HG03521 (cell line): Measurements from ENCODE around the gene SYNGAP1.

Experiments used
- ATAC-seq: cut with Tn5 transposase; IDR thresholded peaks from one replicate; pipeline ENCODE4 v1.9.1; 2021; ENCODE audit warnings: mild to moderate bottlenecking, moderate library complexity; ENCODE audit not compliant: unreplicated experiment

SYNGAP1 gene

GRCh38 chr6:33434961-33435360 lies 15.1 kb downstream of the SYNGAP1 start:
- ATAC-seq: no peak

- ATAC-seq: no peak
These were observed 17.8 kb downstream of the SYNGAP1 start for GRCh38 chr6:33437666-33438065.

GRCh38 chr6:33438978-33439594 lies 19.2 kb downstream of the SYNGAP1 start:
- no peak for ATAC-seq

- ATAC-seq: no peak
These were observed 20.2 kb downstream of the SYNGAP1 start for GRCh38 chr6:33439956-33440648.

- no peak for ATAC-seq
These were observed 20.9 kb downstream of the SYNGAP1 start for GRCh38 chr6:33440649-33441309.

- ATAC-seq: no peak
These were observed 21.6 kb downstream of the SYNGAP1 start for GRCh38 chr6:33441457-33441856.

- ATAC-seq: no peak
These were observed 22.4 kb downstream of the SYNGAP1 start for GRCh38 chr6:33442283-33442682.

GRCh38 chr6:33443025-33443424 lies 23.2 kb downstream of the SYNGAP1 start:
- no peak for ATAC-seq

GRCh38 chr6:33443619-33444504 lies 24.0 kb downstream of the SYNGAP1 start:
- no peak for ATAC-seq

GRCh38 chr6:33445119-33445603 lies 25.3 kb downstream of the SYNGAP1 start:
- no peak for ATAC-seq

- ATAC-seq: no peak
These were observed 26.5 kb downstream of the SYNGAP1 start for GRCh38 chr6:33446356-33446755.

GRCh38 chr6:33450434-33450833 lies 30.6 kb downstream of the SYNGAP1 start:
- no peak for ATAC-seq

GRCh38 chr6:33451606-33452005 lies 31.7 kb downstream of the SYNGAP1 start:
- no peak for ATAC-seq

GRCh38 chr6:33452496-33452895 lies 32.6 kb downstream of the SYNGAP1 start:
- ATAC-seq: no peak

GRCh38 chr6:33453393-33454008 lies 33.6 kb downstream of the SYNGAP1 start:
- no peak for ATAC-seq

- ATAC-seq: peak; percentile 98
These were observed 34.4 kb downstream of the SYNGAP1 start, which contains the start of gene ZBTB9 for GRCh38 chr6:33454009-33454946. ZBTB9 (plus strand) TSS chr6:33454576; CDS start chr6:33455101, 525 bp downstream.

- no peak for ATAC-seq
These were observed 35.2 kb downstream of the SYNGAP1 start for GRCh38 chr6:33455051-33455450.

- no peak for ATAC-seq
These were observed 36.3 kb downstream of the SYNGAP1 start for GRCh38 chr6:33456156-33456555.

GRCh38 chr6:33458676-33459075 lies 38.8 kb downstream of the SYNGAP1 start:
- no peak for ATAC-seq
